Measurements from ENCODE around the gene CREB5.

- TF ChIP-seq CTCF (IDR thresholded peaks at IDR 0.05) (no peak), POLR2A (IDR thresholded peaks at IDR 0.05) (no peak)
Measured at GRCh38 chr7:28621369-28621841, 209.1 kb downstream of the CREB5 start.
